Psoas muscle (tissue), 8 donors: Measurements from ENCODE around the gene AIDA. TPM values are rescaled to one million over a fixed set of nuclear protein-coding genes. Genes with fewer than 3 reads are reported as not detected.
A peak's percentile ranks its signal among the peaks of the same experiment; 100 is the strongest.
"Not testable (repeated sequence)": the region's sequence is repeated elsewhere in the genome, so short reads cannot be mapped to it uniquely, and the experiment has no call there.

Experiments
- ATAC-seq, 4 donors: fragments of 200-7000 bp; cut with Tn5 transposase; one replicate each; pipeline ENCODE4 v1.9.1; 2020; ENCODE audit warnings: moderate library complexity in 3 of 4, mild to moderate bottlenecking in 2 of 4
- DNase-seq, 2 donors: peaks; one replicate each; pipeline ENCODE4 v3.0.0-alpha.2; 2020
- H3K27ac ChIP-seq: fragments of 200-600 bp; one replicate; pipeline ENCODE4 v1.8.0; 2022
- H3K27me3 ChIP-seq, 3 donors: fragments of 200-600 bp in 1 of 3; one replicate each; pipeline versions ENCODE4 v1.6.1 to v1.8.0; 2013 to 2022; ENCODE audit warnings: low read length in 2 of 3, mild to moderate bottlenecking in 2 of 3, moderate library complexity in 1 of 3; ENCODE audit not compliant: insufficient read depth in 3 of 3
- H3K36me3 ChIP-seq, 2 donors: fragments of 200-600 bp in 1 of 2; one replicate each; pipeline versions ENCODE4 v1.6.1 to v1.8.0; 2013 to 2022; ENCODE audit warnings: low read depth in 1 of 2, mild to moderate bottlenecking in 1 of 2, moderate library complexity in 1 of 2; ENCODE audit not compliant: insufficient read depth in 1 of 2
- H3K4me1 ChIP-seq: fragments of 200-600 bp; one replicate; pipeline ENCODE4 v1.8.0; 2022
- H3K4me3 ChIP-seq: fragments of 200-600 bp; one replicate; pipeline ENCODE4 v1.8.0; 2022; ENCODE audit warnings: mild to moderate bottlenecking
- H3K9me3 ChIP-seq: fragments of 200-600 bp; one replicate; pipeline ENCODE4 v1.8.0; 2022
- CTCF ChIP-seq: fragments of 200-600 bp; IDR thresholded peaks from one replicate; pipeline ENCODE4 v1.8.0; 2022; ENCODE audit warnings: antibody characterized with exemption
- WGBS, 3 donors: extraction: QIAGEN DNeasy Blood & Tissue Kit; methylation state at CpG; one replicate each; pipeline versions ENCODE4 v1.1.6 to v1.1.7; 2013; 5-methylcytosine and 5-hydroxymethylcytosine counted together
- intact Hi-C, 2 donors: fragments of 100-400 bp; cut with DNase I; formaldehyde crosslinking; loops; one replicate each; pipeline versions ENCODE4 v1.11.0 to v1.14.2; 2022
- polyA plus RNA-seq, 3 donors: library from polyadenylated mRNA; stranded (reverse); fragments of 200-250 nt; gene quantifications; one replicate each; pipeline ENCODE4 v1.2.3, GENCODE V29; 2013
- total RNA-seq, 4 donors: library from RNA; stranded (reverse); fragmentation: NEBNext Ultra II Directional in 2 of 4; extraction: Animal tissue kit (Norgen Biotek cat#: 25700) in 2 of 4; gene quantifications; one replicate each; pipeline versions ENCODE4 v1.2.1 to v1.2.4, GENCODE V29; 2021 to 2023
- donor health status: healthy with polysubstance abuse.
- donor health status: DM: no; HTN: no; CAD: no; lungs with moderate emphysema.
- donor health status: Bipolar disorder and iron deficiency.
- donor health status: healthy.
- donor health status: DM: yes; HTN: yes; CAD: no.
- donor health status: DM: no; HTN: no; CAD: no.
- donor health status: DM: no; HTN: no; CAD: no.
- donor health status: DM: yes; HTN: yes; CAD: no.

Gene AIDA
- total and polyA plus RNA-seq, 7 donors: 17.8 to 57.9 (median 37.8) TPM

- Histone ChIP-seq H3K36me3 (no peaks in the 10 kb centered on the region), H3K9me3 (no peaks in the 10 kb centered on the region), H3K27ac (no peak overlapping the region), H3K4me1 (no peaks in the 10 kb centered on the region), H3K4me3 (no peak overlapping the region), H3K27me3 (no peaks in the 10 kb centered on the region)
- DNase-seq (peak; percentile 36 to 71), ATAC-seq (peak in 3 of 4 donors; percentile 34 to 57 (median 49))
- WGBS, 3 donors: 40 to 60% (median 52%) methylated on average over 10 of the region's 10 CpGs
- intact Hi-C loops: no loop called here
- no peak for TF ChIP-seq CTCF
Observed at GRCh38 chr1:222754366-222755139, 42.3 kb upstream of the AIDA start.

GRCh38 chr1:222751255-222751654 is 39.0 kb upstream of the AIDA start:
- ATAC-seq: no peak
- DNase-seq: no peak
- intact Hi-C loops: no loop called here
- Histone ChIP-seq H3K9me3 (no peaks in the 10 kb centered on the region), H3K27me3 (no peaks in the 10 kb centered on the region), H3K36me3 (no peaks in the 10 kb centered on the region), H3K27ac (no peak overlapping the region), H3K4me3 (no peak overlapping the region), H3K4me1 (no peaks in the 10 kb centered on the region)
- no peak for TF ChIP-seq CTCF
- 78 to 91% (median 79%) methylated on average over 3 of the region's 3 CpGs for WGBS, 3 donors

GRCh38 chr1:222750651-222751050 is 38.4 kb upstream of the AIDA start:
- no peaks in the 10 kb centered on the region for H3K36me3 ChIP-seq
- ATAC-seq (no peak), DNase-seq (no peak)
- H3K4me3 ChIP-seq: no peak overlapping the region
- WGBS, 3 donors: 91 to 95% (median 93%) methylated on average over 1 of the region's 1 CpG
- TF ChIP-seq CTCF: no peak
- intact Hi-C loops: no loop called here
- no peaks in the 10 kb centered on the region for H3K4me1 ChIP-seq
- no peaks in the 10 kb centered on the region for H3K9me3 ChIP-seq
- no peak overlapping the region for H3K27ac ChIP-seq
- no peaks in the 10 kb centered on the region for H3K27me3 ChIP-seq

- Histone ChIP-seq H3K27ac (no peak overlapping the region), H3K27me3 (no peaks in the 10 kb centered on the region), H3K4me3 (no peak overlapping the region), H3K4me1 (no peaks in the 10 kb centered on the region), H3K9me3 (no peaks in the 10 kb centered on the region), H3K36me3 (no peaks in the 10 kb centered on the region)
- TF ChIP-seq CTCF: no peak
- DNase-seq (no peak), ATAC-seq (no peak)
- intact Hi-C loops: no loop called here
Observed at GRCh38 chr1:222749927-222750326, 37.6 kb upstream of the AIDA start.

- intact Hi-C loops, H3K4me3 ChIP-seq: not testable (repeated sequence)
Observed at GRCh38 chr1:222741630-222742457, 29.6 kb upstream of the AIDA start.

More at GRCh38 chr1:222741630-222742457, 29.6 kb upstream of the AIDA start:
- 91 to 95% (median 94%) methylated on average over 5 of the region's 5 CpGs for WGBS, 3 donors
- not testable (repeated sequence) for ATAC-seq, H3K4me1 ChIP-seq, H3K27ac ChIP-seq, DNase-seq, H3K27me3 ChIP-seq, H3K36me3 ChIP-seq, H3K9me3 ChIP-seq
